Spleen (tissue), 11 donors: ENCODE data around the gene ZNRF2. TPM values are rescaled to one million over a fixed set of nuclear protein-coding genes. Genes with fewer than 3 reads are reported as not detected.

Experiments used
- DNase-seq: peaks from one replicate; pipeline ENCODE4 v3.0.0-alpha.2; 2020
- H3K27ac ChIP-seq, 8 donors: fragments of 200-600 bp; sonication (generic) in 7 of 8; 1 replicate in 4 of 8; 2 replicates in 4 of 8; pipeline versions ENCODE4 v1.5.0 to v1.8.0; 2016 to 2021; ENCODE audit warnings: inconsistent platforms in 4 of 8, mild to moderate bottlenecking in 4 of 8, moderate library complexity in 1 of 8
- H3K27me3 ChIP-seq, 7 donors: fragments of 200-600 bp; sonication (generic) in 6 of 7; replicated peaks in 1 of 7; 1 replicate in 4 of 7; 2 replicates in 3 of 7; pipeline versions ENCODE4 v1.5.0 to v1.8.0; 2016 to 2021; ENCODE audit warnings: inconsistent platforms in 3 of 7, mild to moderate bottlenecking in 1 of 7
- H3K36me3 ChIP-seq, 6 donors: fragments of 200-600 bp; sonication (generic) in 5 of 6; 1 replicate in 4 of 6; 2 replicates in 2 of 6; pipeline versions ENCODE4 v1.5.0 to v1.8.0; 2016 to 2021; ENCODE audit warnings: inconsistent platforms in 2 of 6
- H3K4me1 ChIP-seq, 6 donors: fragments of 200-600 bp; sonication (generic) in 5 of 6; 1 replicate in 3 of 6; 2 replicates in 3 of 6; pipeline versions ENCODE4 v1.5.0 to v1.8.0; 2016 to 2021; ENCODE audit warnings: inconsistent platforms in 3 of 6
- H3K4me3 ChIP-seq, 8 donors: fragments of 200-600 bp; sonication (generic) in 7 of 8; 1 replicate in 4 of 8; 2 replicates in 4 of 8; pipeline versions ENCODE4 v1.5.0 to v1.8.0; 2016 to 2021; ENCODE audit warnings: inconsistent platforms in 4 of 8, mild to moderate bottlenecking in 4 of 8, moderate library complexity in 2 of 8
- H3K9me3 ChIP-seq, 8 donors: fragments of 200-600 bp; sonication (generic) in 7 of 8; 1 replicate in 4 of 8; 2 replicates in 4 of 8; pipeline versions ENCODE4 v1.5.0 to v1.8.0; 2016 to 2021; ENCODE audit warnings: inconsistent platforms in 4 of 8
- CTCF ChIP-seq, 11 experiments: fragments of 200-600 bp in 7 of 11; fragments of 450-650 bp in 4 of 11; sonication (generic) in 4 of 11; IDR thresholded peaks in 8 of 11; conservative IDR thresholded peaks in 3 of 11; 1 replicate in 7 of 11; 2 replicates in 4 of 11; pipeline versions ENCODE4 v1.4.0 to v1.8.0; 2016 to 2021; ENCODE audit warnings: antibody characterized with exemption in 11 of 11, inconsistent platforms in 4 of 11, mild to moderate bottlenecking in 1 of 11
- POLR2A ChIP-seq, 3 donors: fragments of 450-650 bp; IDR thresholded peaks; one replicate each; pipeline ENCODE4 v1.5.1; 2017; ENCODE audit warnings: antibody characterized with exemption in 3 of 3, mild to moderate bottlenecking in 1 of 3
- POLR2AphosphoS5 ChIP-seq, 3 donors: sonication (generic); formaldehyde crosslinking; IDR thresholded peaks; one replicate each; pipeline ENCODE4 v1.5.1; 2017; ENCODE audit warnings: antibody characterized with exemption in 3 of 3
- WGBS, 5 donors: extraction: QIAGEN DNeasy Blood & Tissue Kit in 3 of 5; methylation state at CpG; one replicate each; pipeline versions ENCODE4 v1.1.5 to v1.1.7; 2013 to 2018; 5-methylcytosine and 5-hydroxymethylcytosine counted together
- intact Hi-C: fragments of 100-400 bp; cut with DNase I; formaldehyde crosslinking; loops from one replicate; pipeline ENCODE4 v1.15.0; 2023; ENCODE audit warnings: low total_unique reads
- polyA plus RNA-seq, 3 donors: library from polyadenylated mRNA; stranded (reverse); fragments of 200-250 nt; gene quantifications; one replicate each; pipeline ENCODE4 v1.2.1, GENCODE V29; 2013
- total RNA-seq, 7 donors: library from RNA; depleted of rRNA in 3 of 7; stranded (reverse); fragments of >200 nt in 3 of 7; fragmentation: NEBNext Ultra II Directional in 4 of 7; extraction: Animal tissue kit (Norgen Biotek cat#: 25700) in 4 of 7; gene quantifications; one replicate each; pipeline versions ENCODE4 v1.1.0 to v1.2.1, GENCODE V29; 2016 to 2021
- donor health status: healthy with polysubstance abuse.
- donor health status: DM: no; HTN: no; CAD: no; lungs with moderate emphysema.
- donor health status: DM: no; HTN: no; CAD: no.
- donor health status: Bipolar disorder and iron deficiency.
- donor health status: healthy.
- donor health status: DM: no; HTN: no; CAD: no.
- donor health status: DM: yes; HTN: yes; CAD: no.

Gene ZNRF2
- total and polyA plus RNA-seq, 10 donors, result 6.8 to 42.5 (median 28.5) TPM

- no peak overlapping the region for H3K4me3 ChIP-seq
- 58 to 64% (median 61%) methylated on average over 6 of the region's 6 CpGs for WGBS, 5 donors
- peak overlapping the region in 3 of 8 donors; percentile 26 to 54 (median 34) for H3K27ac ChIP-seq
- H3K9me3 ChIP-seq, result no peaks in the 10 kb centered on the region
- TF ChIP-seq POLR2AphosphoS5 (IDR thresholded peaks at IDR 0.05) (no peak), CTCF (IDR thresholded peaks at IDR 0.05 in 8 of 11, conservative IDR thresholded peaks at IDR 0.05 in 3 of 11) (no peak), POLR2A (IDR thresholded peaks at IDR 0.05) (no peak)
- intact Hi-C loops, result no loop called here
- H3K27me3 ChIP-seq, result no peaks in the 10 kb centered on the region
- DNase-seq, result no peak
- H3K36me3 ChIP-seq, result no peaks in the 10 kb centered on the region
- H3K4me1 ChIP-seq, result peaks cover 0 to 41% (median 29%) of the 10 kb centered on the region in 6 donors
These were observed 44.1 kb upstream of the ZNRF2 start for GRCh38 chr7:30240106-30240800.

- Histone ChIP-seq H3K36me3 (no peaks in the 10 kb centered on the region), H3K9me3 (no peaks in the 10 kb centered on the region), H3K27me3 (no peaks in the 10 kb centered on the region), H3K27ac (no peak overlapping the region), H3K4me1 (peaks cover 0 to 40% (median 29%) of the 10 kb centered on the region in 6 donors), H3K4me3 (no peak overlapping the region)
- TF ChIP-seq CTCF (IDR thresholded peaks at IDR 0.05 in 8 of 11, conservative IDR thresholded peaks at IDR 0.05 in 3 of 11) (no peak), POLR2A (IDR thresholded peaks at IDR 0.05) (no peak)
- 88 to 98% (median 97%) methylated on average over 2 of the region's 2 CpGs for WGBS, 5 donors
- DNase-seq, result no peak
- intact Hi-C loops, result no loop called here
These were observed 42.6 kb upstream of the ZNRF2 start for GRCh38 chr7:30241767-30242166.

GRCh38 chr7:30244340-30244739 lies 40.1 kb upstream of the ZNRF2 start:
- DNase-seq, result no peak
- Histone ChIP-seq H3K4me1 (peaks cover 0 to 31% (median 19%) of the 10 kb centered on the region in 6 donors), H3K36me3 (no peaks in the 10 kb centered on the region), H3K27ac (no peak overlapping the region), H3K4me3 (no peak overlapping the region), H3K9me3 (no peaks in the 10 kb centered on the region), H3K27me3 (no peaks in the 10 kb centered on the region)
- TF ChIP-seq CTCF (IDR thresholded peaks at IDR 0.05 in 8 of 11, conservative IDR thresholded peaks at IDR 0.05 in 3 of 11) (no peak), POLR2AphosphoS5 (IDR thresholded peaks at IDR 0.05) (no peak)
- intact Hi-C loops, result no loop called here
- WGBS, 5 donors, result 64 to 80% (median 70%) methylated on average over 5 of the region's 5 CpGs

- TF ChIP-seq CTCF (IDR thresholded peaks at IDR 0.05 in 8 of 11, conservative IDR thresholded peaks at IDR 0.05 in 3 of 11) (no peak), POLR2A (IDR thresholded peaks at IDR 0.05) (no peak), POLR2AphosphoS5 (IDR thresholded peaks at IDR 0.05) (no peak)
- H3K27me3 ChIP-seq, result no peaks in the 10 kb centered on the region
- no peaks in the 10 kb centered on the region for H3K36me3 ChIP-seq
- DNase-seq, result no peak
- no peak overlapping the region for H3K4me3 ChIP-seq
- intact Hi-C loops, result no loop called here
- H3K9me3 ChIP-seq, result no peaks in the 10 kb centered on the region
- peaks cover 0 to 31% (median 4%) of the 10 kb centered on the region in 6 donors for H3K4me1 ChIP-seq
- no peak overlapping the region for H3K27ac ChIP-seq
- 86 to 98% (median 91%) methylated on average over 5 to 7 of the region's 7 CpGs for WGBS, 5 donors
These were observed 38.5 kb upstream of the ZNRF2 start for GRCh38 chr7:30245913-30246312.
